DMS114 treated with DMSO at 0.1 percent for 48 hours (cell line): ENCODE measurements around the gene COMMD10.
"Not testable (repeated sequence)": the region's sequence is repeated elsewhere in the genome, so short reads cannot be mapped to it uniquely, and the experiment has no call there.

ENCODE experiments used
- DNase-seq: peaks from one replicate; lab custom pipeline; 2025; ENCODE audit not compliant: unreplicated experiment; lab: John Stamatoyannopoulos, UW

COMMD10 gene

DNA sequence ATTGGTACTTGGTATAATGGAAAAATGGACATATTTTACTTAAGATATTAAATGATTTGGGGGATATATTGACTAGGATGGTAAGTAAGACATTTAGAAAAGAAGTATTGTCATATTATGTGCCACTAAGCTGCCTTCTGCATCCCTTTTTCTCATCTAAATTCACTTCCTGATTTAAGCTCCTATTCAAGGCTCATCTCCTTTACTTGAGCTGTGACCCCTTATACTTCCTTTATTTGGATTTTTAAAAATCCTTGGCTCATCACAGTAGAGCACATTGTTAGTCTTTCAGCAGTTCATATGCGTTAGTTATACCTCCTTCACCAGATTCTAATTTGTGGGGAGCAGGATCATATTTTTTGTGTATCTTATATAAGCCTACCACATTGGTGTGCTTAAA lies 6.6 kb downstream of the COMMD10 start:
- no peak for DNase-seq

DNA sequence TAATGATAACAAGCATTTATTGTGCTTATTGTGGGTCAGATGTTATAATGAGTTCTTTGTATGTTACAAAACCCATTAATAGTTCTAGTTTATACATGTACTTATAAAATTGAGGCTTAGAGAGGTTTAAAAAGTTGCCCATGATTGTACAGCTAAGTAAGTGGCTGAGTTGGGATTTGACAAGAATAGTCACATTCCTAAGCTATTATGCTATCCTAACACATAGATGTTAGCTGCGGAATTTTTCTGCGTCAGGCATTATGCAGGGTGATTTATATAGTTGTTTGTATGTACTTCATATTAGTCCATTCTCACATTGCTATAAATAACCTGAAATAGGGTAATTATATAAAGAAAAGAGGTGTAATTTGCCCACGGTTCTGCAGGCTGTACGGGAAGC lies 12.5 kb downstream of the COMMD10 start:
- DNase-seq = no peak

DNA sequence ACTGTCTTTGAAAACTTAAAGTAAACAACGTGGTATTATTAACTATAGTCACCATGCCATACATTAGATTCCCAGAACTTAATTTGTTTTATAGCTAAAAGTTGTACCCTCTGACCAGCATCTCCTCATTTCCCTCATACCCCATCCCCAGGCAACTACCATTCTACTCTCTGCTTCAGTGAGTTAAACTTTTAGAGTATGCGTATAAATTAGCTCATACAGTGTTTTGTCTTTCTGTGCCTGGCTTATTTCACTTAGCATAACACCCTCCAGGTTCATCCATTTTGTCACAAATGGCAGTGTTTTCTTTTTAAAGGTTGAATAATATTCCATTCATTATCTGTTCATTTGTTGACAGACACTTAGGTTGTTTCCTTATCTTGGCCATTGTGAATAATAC lies 14.2 kb downstream of the COMMD10 start:
- no peak for DNase-seq

DNA sequence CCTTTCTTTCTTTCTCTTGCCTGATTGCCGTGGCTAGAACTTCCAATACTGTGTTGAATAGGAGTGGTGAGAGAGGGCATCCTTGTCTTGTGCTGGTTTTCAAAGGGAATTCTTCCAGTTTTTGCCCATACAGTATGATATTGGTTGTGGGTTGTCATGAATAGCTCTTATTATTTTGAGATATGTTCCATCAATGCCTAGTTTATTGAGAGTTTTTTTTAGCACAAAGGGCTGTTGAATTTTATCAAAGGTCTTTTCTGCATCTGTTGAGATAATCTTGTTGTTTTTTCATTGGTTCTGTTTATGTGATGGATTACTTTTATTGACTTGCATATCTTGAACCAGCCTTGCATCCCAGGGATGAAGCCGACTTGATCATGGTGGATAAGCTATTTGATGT lies 20.1 kb downstream of the COMMD10 start:
- DNase-seq = not testable (repeated sequence)

DNA sequence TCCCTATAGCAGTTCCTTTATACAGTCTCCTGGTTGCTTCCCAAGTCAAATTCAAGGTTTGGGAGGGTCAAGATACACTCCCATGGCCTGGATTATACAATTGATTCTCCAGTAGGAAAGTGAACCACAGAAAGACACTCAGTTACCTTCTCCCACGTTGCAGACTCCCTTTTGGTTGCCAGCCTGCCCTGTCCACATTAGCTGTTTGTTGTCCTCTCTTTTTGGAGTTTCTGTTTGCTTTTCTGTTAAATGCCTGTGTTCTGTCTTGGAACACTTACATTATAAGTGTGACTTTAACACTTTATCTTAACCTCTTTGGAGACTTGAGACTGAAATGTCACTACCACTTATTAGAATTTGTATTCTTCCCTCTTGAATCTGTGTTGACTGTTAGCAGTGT lies 30.3 kb downstream of the COMMD10 start:
- no peak for DNase-seq

DNA sequence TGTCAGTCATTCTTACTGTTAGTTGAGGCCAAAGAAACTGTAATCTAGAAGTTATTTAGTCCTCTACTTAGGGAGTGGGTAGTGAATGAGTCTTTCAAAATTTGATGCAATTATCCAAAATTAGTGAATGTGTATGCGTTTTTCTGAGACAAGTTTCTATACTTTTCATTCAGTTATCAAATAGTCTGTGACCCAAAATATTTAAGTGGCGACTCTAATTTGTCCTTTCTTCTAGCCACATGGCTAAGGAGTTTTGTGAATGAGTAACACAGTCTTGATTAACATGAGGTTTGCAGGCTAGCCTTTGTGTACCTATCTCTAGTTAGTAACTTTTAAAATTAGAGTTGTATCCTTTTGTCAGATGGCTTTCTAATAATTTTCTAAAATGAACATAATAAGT lies 45.6 kb downstream of the COMMD10 start:
- no peak for DNase-seq

DNA sequence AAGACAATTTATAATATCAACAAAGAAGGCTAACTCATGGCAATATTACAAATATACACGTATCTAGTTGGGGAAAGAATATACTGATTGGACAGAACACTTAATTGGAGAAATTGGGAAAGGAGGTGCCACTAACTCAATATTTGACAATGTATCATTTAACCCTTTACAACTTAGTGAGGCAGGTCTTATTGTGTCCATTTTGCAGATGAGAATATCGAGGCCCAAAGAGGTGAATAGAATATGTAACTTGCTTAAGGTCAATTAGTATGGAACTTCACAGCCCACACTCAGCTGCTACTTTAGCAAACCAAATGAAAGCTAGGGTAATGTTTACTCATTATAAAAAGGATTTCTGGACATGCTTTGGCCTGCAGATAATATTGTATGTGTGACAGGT lies 46.2 kb downstream of the COMMD10 start:
- no peak for DNase-seq

DNA sequence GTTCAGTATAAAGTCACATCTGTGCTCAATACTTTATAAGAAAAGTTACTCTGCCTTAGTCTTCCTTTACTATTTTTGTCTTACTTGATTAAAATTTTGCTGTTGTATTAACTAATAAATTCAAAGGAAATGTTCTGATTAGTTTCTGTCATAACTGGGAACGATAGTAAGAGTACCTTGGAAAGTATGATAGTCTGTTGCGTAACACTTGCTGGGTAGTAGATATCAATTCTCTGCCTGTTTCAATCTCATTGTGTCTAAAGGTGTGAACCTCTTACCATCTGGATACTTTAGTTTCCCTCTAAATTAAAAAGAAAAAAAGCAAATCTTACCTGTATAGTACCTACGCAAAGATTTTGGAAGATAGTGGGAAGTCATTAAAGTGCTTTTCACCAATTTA lies 48.5 kb downstream of the COMMD10 start:
- no peak for DNase-seq

DNA sequence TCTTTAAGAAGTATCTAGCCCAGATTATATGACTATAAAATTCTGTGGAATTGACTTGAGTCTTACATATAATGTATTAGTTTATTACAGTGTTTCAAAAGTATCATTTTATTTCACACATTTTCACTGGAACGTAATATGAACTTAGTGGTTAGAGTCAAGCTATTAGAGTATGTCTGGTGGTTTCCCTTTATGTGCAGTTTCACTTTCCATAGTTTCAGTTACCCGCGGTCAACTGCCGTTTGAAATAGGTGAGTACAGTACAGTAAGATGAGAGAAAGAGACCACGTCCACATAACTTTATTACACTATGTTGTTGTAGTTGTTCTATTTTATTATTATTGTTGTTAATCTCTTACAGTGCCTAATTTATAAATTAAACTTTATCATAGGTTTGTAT lies 50.5 kb downstream of the COMMD10 start:
- DNase-seq = no peak

DNA sequence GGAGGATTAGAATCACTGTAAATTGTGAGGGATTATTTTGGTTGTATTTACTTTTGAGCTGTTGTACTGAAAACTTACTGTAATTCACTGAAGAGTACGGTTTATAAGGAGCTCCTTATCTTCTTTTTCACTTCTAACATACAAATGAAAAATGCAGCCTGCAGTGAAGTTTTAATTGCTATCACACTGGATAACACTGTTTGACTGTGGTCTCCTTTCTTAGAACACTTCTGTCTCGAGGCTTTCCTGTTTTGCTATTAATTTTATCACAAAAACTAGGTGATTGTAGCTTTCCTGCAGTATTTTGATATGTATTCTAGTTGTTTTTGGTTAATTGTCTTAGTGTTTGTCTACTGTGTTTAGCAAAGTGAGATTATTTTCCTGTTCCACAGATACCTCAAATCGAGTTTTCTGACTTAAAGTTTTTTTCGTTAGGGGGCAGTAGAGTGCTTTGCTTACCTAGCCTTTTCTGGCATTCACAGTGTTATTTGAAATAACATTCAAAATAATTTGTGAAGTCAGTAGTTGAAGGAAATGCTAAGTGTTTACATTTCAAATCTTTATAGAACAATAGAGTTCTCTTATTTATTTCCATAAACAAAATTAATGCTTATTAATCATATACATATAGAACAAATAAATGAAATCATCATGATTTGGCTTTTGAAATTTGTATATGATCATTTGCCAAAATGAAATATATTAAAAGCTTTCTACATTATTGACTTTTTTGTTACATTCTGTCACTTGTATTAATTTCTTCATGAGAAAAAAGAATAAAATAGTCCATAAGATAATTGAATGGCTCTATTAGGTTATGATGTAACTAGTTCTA lies 52.9 kb downstream of the COMMD10 start:
- DNase-seq = peak; percentile 49

DNA sequence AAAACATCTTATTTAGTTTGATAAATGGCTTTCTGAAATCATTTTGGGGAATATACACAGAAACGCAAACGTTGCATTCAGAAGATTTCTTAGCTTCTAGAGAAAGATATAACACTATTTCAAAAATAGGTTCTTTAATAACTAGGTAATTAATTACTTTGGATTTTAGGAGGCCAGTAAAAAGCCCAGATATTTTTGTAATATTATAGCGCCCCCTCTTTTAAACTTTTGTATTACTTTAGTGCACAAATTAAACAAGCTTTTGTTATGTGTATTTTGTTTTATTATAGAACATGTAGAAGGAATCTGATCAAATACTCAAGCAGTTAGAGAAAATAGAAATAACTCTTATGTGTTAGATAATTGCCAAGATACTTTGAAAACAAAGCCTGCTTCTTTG lies 57.7 kb downstream of the COMMD10 start:
- no peak for DNase-seq

DNA sequence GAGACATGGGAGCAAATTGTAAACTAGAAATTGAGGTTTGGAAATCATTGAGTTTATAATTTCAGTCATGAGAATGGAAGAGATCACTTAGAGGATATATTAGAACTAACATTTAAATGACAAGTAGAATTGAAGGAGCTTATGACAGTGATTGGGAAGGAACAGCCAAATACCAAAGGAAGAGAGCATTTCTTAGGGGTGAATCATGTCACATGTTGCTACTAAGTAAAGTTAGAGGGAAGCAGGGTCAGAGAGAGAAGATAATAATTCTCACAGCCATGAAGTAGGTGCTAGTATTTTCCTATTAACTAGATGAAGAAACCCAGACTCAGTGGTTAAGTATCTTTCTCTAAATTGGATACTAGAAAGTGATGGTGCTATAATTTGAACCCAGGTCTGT lies 59.3 kb downstream of the COMMD10 start:
- DNase-seq = no peak

DNA sequence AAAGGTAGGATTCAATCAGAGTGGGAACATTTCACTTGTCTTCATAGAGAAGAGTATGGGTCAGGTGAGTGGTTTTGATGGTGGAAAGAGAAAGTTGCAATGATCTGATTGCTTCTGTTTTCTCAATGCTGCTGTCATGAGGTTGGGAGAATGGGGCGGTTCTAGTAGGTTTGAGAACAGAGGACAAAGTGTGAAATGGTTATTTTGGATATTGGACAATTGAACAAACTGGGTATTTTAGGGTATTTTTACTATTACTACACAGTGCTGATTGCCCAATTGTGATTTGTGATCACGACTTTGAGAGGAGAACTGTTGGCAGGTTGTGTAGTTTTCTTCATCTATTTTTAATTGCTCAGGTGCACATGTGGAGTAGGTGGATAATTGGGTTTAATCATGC lies 60.2 kb downstream of the COMMD10 start:
- DNase-seq = no peak

DNA sequence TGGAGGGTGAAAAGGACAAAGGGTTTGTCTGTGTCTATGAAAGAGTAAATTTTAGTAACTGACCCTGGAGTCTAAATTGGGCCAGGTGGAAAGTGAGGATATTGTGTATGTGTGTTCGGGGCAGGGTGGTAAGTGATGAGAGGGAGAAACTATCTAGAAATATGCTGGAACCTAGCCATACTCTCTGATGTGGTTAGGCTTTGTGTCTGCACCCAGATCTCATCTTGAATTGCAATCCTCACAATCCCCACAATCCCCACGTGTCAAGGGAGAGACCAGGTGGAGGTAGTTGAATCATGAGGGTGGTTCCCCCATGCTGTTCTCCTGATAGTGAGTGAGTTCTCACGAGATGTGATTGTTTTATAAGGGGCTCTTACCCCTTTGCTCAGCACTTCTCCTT lies 60.6 kb downstream of the COMMD10 start:
- no peak for DNase-seq

DNA sequence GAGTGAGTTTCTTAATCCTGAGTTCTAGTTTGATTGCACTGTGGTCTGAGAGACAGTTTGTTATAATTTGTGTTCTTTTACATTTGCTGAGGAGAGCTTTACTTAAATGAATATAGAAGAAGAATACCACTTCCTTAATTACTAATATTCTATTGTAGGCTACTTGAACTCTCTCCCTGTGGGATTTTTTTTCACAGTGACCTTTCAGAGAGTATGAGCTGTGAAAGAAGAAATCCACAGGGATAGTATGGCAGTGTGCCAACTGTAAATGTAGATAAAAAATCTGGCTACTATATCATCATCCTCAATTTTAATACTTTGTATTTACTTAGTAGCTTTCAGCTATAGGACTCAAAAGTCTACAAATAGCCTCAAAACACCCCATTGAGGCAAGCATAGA lies 67.3 kb downstream of the COMMD10 start:
- DNase-seq = no peak

DNA sequence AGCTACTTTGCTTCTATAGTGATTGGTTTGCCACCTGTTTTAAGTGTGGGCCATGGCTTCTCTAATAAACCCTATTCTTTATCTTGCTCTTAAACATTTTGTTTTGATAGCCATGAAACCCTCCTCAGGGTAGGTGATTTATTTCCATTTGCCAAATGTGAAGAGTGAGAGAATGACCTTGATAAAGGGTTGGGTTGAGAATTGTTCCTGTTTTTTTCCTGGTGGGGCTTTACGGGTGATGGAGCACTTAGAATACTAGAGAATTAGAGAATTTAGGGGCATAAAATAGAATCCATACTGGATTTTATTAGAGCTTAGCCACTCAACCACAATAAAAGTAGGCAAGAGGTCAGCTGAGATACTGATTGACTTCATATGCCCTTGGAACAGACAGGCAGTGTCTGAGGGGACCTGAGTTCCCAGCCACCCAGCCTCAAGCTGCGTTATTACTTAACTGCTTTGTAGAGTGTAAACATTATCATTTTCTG lies 68.9 kb downstream of the COMMD10 start:
- no peak for DNase-seq

DNA sequence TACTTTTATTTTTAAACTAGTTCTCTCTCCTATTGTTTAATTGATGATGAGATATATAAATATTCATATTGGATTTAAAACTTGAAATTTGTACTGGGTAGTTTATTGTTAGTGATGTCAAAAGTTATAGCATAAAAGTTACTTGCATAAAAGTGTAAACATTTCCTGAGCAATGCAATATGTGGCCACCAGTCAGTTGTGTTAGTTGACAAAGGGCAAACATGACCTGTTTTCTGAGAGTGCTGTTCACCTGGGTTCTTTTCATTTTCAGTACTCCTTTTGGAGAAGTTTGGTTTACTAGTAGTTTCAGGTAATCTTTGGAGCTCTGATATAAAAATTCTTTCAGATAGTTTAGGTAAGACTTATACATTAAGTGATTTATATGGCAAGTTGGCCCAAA lies 69.4 kb downstream of the COMMD10 start:
- no peak for DNase-seq

DNA sequence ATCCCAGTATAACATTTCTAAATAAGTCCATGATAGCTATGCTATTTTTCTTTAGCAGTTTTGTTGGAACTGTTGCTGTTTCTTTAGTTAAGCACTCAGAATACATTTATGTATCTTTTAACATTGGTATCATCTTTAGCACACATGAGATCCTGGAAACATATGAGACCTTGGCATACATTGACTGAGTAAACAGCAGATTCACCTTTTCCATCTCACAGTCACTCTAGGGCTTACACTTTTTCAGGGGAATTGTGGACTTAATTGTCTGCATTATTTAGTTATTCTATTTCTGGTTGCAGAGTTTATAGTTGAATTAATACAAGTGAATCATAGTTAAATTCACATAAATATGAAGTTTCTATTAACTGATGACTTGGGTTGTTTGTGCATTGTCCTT lies 70.1 kb downstream of the COMMD10 start:
- no peak for DNase-seq

DNA sequence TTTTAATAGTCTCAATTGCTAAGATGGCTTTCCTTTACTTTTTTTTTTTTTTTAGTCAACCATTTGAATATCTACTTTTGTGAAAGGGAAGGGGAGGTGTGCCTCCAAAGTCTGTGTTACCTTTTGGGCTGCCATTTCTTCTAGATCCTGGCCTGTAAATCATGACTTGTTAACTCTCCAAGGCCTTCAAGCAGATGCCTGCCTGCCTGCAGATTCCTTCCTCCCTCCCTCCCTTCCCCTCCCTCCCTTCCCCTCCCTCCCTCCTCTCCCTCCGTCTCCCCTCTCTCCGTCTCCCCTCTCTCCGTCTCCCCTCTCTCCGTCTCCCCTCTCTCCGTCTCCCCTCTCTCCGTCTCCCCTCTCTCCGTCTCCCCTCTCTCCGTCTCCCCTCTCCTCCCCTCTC lies 73.1 kb downstream of the COMMD10 start:
- DNase-seq = no peak

DNA sequence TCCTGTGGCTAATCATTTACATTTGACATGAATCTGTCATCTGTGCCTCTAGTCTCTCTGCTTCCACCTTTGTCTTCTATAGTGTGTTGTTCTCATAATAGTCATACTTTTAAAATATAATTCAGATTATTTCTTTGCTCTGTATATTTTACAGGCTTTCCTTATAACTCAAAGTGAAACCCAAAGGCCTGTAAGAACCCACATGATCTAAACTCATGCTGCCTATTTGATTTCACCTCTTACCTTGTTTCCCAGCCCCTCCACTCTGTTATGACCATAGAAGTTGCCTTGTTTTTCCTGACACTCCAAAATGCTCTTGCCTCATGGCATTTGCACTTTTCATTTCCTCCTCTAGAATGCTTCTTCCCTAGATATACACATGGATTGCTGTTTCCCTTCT lies 74.2 kb downstream of the COMMD10 start:
- DNase-seq = no peak

DNA sequence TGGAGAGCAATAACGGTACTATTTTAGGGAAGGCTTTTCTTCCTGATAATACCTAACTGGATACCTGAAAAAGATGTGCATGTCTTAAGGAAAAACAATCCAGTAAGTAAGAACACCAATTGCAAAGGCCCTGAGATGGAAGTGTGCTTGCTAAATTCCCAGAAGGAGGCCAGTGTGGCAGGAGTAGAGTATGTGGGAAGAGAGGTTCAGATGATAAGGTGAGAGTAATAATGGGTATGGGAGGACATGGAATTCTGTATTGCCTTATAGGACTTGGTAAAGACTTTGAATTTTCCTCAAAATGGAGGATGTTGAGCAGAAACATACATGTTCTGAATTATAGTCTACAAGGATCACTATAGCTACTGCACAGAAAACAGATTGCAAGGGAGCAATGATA lies 89.3 kb downstream of the COMMD10 start:
- no peak for DNase-seq

DNA sequence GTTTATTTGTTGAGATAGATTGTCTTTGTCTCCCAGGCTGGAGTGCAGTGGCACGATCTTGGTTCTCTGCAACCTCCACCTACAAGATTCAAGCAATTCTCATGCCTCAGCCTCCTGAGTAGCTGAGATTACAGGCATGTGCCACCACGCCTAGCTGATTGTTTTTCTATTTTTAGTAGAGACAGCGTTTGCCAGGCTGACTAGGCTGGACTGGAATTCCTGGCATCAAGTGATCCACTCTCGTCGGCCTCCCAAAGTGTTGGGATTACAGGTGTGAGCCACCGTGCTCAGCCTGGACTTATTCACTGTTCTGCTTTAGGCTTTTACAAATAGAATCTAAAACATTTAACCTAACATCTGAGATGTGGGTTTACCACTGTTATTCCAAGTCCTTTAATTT lies 91.3 kb downstream of the COMMD10 start:
- no peak for DNase-seq

DNA sequence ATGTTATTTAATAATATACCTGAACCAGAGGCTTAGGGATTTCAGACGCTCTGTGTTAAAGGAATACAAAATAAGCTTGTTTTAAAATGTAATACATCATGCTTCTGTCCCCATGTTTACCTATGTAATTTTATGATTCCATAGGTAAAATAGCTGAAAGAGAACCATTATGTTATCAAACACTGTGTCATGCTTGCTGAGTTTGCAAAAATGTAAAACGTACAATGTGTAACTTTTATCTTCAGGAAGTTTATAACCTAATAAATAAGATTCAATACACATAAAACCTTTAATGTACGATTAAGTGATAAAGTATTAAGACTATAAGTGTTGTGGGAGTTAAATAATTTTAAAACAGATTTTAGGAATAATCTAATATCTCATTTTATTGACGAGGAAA lies 94.1 kb downstream of the COMMD10 start:
- no peak for DNase-seq
